ENCODE measurements around the gene CASP8.
"Not testable (repeated sequence)": the region's sequence is repeated elsewhere in the genome, so short reads cannot be mapped to it uniquely, and the experiment has no call there.

Gene CASP8

DNA sequence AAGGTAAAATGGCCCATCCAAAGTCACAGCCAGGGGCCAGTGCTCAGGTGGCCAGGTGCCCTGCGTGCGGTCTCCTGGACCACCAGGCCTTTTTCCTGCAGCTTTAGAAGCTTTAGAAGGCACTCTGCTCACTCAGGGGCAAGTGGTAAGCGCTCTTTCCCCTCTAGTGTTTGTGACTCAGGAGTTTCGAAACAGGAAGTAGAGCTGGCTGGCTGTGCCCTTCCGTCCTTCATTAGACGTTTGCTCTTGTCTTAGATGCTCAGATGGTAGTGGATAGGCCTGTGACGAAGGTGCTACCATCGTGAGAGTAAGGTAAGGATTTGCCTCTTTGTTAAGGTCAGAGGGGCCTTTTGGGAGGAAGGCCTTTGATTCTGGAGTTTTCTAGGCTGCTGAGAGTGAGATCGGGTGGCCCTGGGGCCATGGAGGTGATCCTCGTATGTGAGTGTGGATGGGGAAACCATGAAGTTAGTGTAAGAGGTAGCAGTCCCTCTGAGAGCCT, at the start of gene CASP8:
Gene CASP8 (plus strand): TSS at position 235 of the 499 bp plus-strand sequence. CDS start 5,951 bp downstream, outside the sequence.
- DNase-seq = peak; percentile 66

- DNase-seq = no peak
These were observed 44.4 kb upstream of the CASP8 start for GRCh38 chr2:201215963-201216362.

DNA sequence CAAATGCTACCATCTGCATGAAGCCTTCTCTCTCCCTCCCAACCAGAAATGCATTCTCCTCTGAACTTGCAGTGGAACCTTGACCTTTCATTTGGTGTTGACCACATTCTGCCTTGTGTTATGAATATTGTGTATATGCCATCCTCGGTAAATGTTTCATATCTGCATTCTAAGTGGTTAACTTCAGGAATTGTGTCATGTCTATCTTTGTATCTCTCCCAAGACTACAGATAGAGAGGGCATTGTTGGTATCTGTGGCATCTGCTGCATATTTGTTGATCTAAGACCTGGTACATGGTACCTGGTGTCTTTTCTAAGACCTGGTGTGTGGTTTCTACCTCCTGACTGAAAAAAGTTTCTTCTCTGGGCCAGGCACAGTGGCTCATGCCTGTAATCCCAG, 43.4 kb upstream of the CASP8 start:
- DNase-seq = no peak

GRCh38 chr2:201218780-201219179, 41.6 kb upstream of the CASP8 start:
- no peak for DNase-seq

GRCh38 chr2:201219328-201220096, 40.8 kb upstream of the CASP8 start:
- DNase-seq = no peak

GRCh38 chr2:201220102-201220570, 40.2 kb upstream of the CASP8 start:
- no peak for DNase-seq

DNA sequence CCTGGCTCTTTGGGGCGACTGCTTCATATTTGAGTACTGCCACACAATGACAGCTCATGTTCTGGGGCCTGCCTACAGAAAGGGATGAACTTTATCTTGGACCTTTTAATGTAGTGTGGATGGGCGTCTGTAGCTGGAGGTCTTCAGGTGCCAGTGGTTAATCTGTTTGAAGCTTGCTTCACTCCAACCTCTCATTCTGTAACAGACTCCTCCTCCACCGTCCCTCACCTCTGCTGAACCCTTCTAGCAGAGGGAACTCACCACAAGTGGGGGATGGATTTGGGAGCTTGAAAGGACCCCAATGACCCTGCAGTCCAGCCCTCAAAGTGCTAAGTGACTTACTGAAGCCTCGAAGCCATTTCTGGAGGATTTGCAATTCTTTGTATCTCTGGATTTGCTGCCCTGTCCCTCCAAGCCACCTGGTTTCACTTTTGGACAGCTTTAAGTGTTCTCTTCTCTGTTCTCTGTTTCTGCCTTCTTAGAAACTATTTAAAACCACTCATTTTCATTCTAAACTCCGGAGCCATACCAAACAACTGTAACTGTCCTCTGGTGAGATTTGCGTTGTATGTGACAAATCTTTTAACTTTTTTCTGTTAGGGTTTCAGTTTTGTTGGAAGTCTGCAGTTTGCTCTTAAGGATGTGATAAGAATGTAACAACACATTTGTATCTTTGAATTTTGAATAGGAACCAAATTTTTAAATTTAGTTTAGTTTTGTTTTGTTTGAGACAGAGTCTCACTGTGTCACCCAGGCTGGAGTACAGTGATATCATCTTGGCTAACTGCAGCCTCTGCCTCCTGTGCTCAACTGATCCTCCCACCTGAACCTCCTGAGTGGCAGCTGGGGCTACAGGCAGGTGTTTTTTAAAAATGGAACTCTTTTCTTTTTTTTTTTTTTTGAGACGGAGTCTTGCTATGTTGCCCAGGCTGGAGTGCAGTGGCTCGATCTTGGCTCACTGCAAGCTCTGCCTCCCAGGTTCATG, 37.0 kb upstream of the CASP8 start:
- DNase-seq = no peak

DNA sequence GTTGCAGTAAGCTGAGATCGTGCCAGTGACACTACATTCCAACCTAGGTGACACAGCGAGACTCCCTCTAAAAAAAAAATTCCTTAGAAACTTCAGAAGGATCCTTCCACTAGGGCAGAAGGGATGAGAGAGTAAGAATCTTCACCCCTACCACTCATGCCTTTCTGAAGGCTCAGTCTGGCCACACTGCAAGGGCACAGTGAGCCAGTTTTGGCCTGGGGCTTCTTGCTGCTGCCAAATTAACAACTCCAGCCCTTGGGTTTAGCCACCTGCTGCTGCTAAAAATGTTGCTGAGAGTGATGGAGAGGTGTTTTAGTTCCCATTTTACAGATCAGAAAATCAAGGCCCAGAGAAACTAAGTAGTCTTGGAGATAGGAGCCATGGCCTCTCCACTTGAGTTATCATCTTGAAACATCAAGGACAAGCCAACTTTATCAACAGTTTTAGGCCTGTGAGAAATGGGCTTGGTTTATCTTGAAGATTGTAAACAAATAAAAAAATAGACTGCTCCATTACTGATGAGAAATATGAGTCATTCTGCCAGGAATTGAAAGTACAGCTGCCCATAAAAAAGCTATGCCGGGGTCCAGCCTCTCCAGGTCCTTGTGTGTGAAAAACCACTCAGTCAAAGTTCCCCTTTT, 31.9 kb upstream of the CASP8 start:
- DNase-seq = no peak

DNA sequence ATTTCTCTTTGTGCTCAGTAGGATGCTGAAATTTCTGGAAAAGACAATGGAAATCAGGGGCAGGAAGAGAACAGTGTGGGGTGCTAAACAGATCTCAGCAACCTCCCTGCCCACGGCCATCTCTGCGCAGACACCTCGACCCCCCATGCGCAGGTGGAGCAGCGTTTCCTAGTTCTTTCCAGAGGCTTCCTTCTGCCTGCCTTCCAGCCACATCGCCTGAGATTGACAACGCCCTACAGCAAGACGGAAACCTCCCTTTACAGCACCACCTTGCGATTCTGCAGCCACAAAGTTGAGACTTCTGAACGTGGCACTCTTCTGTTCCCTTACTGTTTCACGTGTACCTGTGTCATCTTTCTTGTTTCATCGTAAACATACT, 31.4 kb upstream of the CASP8 start:
- DNase-seq = no peak

GRCh38 chr2:201231781-201232466, 28.4 kb upstream of the CASP8 start:
- peak; percentile 93 for DNase-seq

DNA sequence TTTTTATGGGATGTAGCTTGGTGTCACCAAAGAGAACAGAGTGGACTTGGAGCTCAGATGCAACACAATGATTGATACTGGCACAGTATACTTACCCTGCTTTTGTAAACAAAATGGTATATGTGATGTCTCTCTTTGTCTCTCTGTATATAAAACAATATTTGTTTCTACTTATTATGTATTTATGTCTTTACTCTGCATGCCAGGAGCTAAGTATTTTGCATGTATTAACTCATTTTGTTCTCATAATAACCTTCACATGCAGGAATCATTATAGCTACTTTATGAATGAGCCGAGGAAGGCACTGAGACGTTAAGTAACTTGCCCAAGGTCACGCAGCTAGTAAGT, 27.9 kb upstream of the CASP8 start:
- no peak for DNase-seq

- DNase-seq = peak; percentile 86
These were observed 27.0 kb upstream of the CASP8 start for GRCh38 chr2:201233192-201233811.

DNA sequence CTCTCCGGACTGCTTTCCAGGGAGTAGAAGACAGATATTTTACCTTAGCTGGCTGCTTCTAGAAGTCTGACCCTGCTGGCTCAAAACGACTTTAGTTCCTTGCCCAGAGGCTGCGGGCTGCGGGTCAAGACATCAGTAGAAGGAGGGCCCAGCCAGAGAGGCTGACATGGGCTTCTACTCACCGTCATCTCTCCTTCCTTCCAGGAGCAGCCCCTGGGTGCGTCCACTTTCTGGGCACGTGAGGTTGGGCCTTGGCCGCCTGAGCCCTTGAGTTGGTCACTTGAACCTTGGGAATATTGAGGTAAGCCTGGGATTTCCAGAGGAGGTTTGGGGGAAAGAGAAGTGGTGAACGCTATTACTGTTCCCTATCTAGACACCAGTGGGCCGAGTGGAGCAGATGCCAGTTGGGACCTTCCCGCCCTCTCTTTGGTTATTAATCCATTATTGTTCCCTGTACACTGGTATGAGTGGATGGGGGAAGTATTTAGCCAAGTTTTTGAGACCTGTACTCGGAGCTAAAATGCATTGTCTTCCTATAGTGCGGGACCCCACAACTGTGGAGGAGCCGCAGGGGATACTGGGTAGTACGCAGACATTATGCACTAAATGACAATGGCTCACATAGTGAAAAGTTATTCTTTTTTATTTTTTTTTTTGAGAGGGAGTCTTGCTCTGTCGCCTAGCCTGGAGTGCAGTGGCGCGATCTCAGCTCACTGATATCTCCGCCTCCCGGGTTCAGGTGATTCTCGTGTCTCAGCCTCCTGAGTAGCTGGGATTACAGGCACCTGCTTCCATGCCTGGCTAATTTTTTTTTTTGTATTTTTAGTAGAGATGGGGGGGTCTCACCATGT, 26.3 kb upstream of the CASP8 start:
- peak; percentile 67 for DNase-seq

DNA sequence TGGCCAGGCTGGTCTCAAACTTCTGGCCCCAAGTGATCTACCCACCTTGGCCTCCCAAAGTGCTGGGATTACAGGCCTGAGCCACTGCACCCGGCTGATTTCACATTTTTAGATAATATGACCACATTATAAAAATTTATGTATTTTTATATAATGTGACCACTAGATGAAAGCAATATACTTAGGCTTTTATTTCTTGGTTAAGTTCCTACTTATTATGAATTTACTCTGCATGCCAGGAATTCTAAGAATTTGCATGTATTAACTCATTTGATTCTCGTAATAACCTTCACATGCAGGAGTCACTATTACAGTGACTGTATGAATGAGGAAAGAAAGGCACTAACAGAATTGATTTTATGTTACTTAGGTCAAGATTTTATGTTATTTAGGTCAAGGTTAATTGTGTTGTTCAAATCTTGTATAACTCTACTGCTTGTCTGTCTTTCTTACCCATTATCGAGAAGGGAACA, 25.6 kb upstream of the CASP8 start:
- DNase-seq = no peak

DNA sequence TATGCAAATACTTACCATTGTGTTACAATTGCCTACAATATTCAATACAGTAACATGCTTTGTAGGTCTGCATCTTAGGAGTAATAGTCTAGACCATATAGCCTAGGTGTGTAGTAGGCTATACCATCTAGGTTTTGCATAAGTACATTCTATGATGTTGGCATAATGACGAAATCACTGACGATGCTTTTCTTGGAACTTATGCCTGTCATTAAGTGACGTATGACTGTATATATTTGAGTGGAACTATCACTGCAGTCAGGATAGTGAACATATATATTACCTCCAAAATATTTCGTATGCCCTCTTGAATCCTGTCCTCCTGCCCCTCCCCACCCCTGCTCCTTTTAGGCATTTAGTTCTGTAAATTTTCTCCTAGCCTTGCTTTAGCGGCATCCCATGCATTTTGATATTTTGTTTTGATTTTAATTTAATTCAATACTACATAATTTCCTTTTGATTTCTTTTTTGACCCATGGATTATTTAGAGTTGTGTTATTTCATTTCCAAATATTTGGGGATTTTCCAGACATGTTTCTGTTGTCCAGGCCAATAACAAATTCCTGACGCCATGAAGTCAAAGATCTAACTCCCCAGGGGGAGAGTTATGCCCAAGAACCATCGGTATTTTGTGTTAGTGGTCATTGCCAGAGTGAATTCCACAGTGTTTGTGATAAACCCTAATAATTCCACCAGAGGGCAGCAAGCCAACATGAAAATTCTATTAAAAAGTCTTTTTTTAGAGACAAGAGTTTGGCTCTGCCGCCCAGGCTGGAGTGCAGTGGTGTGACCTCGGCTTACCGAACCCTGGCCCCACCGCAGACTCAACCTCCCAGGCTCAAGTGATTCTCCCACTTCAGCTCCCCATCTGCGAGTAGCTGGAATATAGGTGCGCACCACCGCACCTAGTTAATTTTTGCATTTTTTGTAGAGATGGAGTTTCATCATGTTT, 24.2 kb upstream of the CASP8 start:
- no peak for DNase-seq

- no peak for DNase-seq
These were observed 22.7 kb upstream of the CASP8 start for GRCh38 chr2:201237486-201238123.

- not testable (repeated sequence) for DNase-seq
These were observed 21.0 kb upstream of the CASP8 start for GRCh38 chr2:201239167-201239935.

GRCh38 chr2:201242571-201243277, 17.6 kb upstream of the CASP8 start:
- no peak for DNase-seq
